GM19468 (cell line): Measurements from ENCODE around the gene ARHGAP24.
"Not testable (repeated sequence)": the region's sequence is repeated elsewhere in the genome, so short reads cannot be mapped to it uniquely, and the experiment has no call there.

Experiments
- ATAC-seq: cut with Tn5 transposase; IDR thresholded peaks from one replicate; pipeline ENCODE4 v1.9.1; 2021; ENCODE audit warnings: mild to moderate bottlenecking, moderate library complexity, moderate number of reproducible peaks; ENCODE audit not compliant: unreplicated experiment; ENCODE audit errors: extremely low read depth

ARHGAP24 gene

DNA sequence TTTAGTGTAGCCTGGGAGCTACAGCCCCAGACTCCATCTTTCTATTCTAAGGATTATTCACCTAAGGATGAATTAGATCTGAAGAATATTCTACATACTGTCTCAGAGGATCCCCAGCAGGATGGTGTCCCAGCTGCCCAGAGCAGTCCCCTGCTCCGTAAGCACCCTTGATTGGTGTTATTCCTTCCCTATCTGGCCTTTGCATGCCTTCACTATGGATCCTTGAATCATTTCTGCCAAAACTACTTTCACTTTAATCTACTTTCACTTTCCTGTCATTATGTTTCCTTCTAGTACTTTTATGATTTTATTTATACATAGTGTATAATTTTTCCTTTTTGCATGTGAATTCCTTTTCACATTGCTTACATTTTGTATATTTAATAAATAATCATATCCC lies 39.2 kb downstream of the ARHGAP24 start:
- no peak for ATAC-seq

DNA sequence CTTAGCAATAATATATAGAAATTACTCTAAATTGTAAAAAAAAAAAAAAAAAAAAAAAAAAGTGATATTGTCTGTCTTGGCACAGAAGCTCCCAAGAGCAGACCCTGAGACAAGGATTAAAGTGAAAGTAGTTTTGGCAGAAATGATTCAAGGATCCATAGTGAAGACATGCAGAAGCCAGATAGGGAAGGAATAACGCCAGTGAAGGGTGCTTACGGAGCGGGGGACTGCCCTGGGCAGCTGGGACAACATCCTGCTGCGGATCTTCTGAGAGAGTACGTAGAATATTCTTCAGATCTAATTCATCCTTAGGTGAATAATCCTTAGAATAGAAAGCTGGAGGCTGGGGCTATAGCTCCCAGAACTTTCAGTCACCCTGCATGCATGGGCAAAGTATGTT lies 39.8 kb downstream of the ARHGAP24 start:
- ATAC-seq: no peak

DNA sequence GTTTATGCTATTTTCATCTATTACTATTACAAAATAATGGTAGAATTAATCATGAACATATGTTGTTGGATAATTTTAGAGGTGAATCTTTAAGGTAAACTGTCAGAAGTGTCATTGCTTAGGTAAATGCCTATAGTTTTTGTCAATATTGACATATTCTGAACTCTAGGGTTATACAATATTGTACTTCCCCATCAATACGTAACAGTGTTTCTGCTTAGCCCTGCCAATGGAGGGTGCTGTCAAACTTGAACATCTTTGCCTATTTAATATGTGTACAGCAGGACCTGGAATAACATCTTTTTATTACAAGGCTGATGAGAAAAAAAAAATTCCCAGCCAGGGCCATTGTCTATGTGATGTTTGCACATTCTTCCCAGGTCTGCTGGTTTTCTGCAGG lies 40.8 kb downstream of the ARHGAP24 start:
- ATAC-seq: no peak

DNA sequence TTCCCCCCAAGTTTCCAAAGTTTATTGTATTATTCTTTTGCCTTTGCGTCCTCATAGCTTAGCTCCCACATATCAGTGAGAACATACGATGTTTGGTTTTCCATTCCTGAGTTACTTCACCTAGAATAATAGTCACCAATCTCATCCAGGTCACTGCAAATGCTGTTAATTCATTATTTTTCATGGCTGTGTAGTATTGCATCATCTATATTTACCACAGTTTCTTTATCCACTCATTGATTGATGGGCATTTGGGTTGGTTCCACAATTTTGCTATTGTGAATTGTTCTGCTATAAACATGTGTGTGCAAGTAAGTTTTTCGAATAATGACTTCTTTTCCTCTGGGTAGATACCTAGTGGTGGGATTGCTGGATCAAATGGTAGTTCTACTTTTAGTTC lies 43.6 kb downstream of the ARHGAP24 start:
- ATAC-seq: not testable (repeated sequence)

DNA sequence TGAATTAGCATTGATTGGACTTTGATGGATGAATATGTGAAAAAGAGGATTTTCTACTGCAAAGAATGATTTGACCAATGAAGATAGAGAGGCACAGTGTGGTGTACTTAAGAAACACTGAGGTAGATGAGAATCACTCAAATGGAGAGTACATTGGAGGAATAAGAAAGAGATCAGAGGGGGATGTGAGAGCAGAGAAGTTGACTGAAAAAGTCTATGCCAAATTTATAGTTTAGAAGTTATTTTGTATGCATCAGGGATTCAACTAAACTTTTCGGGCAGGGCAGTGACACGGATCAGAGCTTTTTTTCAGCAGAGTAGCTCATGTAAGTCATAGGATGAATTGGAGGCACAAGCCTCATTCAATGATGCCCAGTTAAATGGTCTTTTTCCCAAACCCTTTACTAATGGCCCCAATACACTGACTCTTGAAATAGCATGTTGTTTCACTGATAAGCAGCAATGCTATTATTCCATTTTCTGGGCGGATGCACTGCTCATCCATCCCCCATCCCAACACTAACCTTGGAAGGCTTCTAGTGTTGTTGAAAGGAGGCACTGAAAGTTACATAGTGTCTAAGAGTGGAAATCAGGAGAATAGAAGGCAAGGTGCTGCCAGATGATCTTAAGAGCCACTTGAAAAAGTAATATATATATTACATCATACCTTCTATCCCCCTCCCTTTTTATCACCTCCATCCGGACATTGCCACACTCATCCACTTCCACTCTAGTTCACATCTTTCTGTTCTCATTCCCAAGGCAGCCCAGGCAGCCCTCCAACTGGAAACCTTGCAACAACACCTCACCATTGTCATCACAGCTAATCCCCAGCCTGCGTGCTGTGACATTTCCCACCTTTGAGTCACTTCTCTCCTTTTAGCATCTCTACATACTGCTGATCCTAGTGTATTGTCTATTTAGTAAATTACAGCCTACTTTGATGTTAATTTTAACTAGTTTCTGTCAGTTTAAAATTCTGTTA lies 46.1 kb downstream of the ARHGAP24 start:
- no peak for ATAC-seq

DNA sequence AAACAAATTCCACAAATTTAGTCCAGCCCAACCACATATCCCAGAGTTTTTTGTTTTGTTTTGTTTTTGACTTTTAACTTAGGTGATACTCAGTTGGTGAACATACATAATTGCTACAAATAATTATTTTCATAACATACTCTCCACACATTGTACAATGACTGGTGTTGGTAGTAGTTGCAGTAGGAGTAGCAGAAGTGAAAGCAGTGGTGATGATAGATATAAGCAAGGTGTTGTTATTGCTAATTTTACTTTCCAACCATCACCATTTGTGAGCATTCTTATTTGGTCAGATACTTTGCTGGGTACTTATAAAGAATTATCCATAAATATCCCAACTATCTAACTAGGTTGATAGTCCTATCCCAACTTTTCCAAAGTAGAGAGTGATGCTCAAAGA lies 47.3 kb downstream of the ARHGAP24 start:
- peak; percentile 29 for ATAC-seq

DNA sequence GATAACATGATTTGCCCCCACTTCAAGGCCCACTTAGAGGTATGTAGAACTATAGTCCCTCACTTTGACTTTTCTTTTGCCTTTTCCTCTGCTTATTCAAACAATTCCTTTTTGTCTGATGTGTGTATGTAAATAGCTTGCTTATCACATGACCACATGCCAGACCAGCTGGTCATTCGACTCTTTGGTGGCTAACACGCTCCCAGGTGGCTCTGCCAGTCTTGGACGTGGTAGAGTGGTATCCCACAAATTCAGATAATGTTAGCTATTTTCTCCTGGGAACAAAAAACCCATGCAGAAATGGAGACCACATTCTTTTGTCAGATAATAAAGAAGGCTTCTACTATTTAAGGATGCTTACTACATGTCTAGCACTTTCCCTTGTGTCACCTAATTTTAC lies 47.9 kb downstream of the ARHGAP24 start:
- no peak for ATAC-seq

DNA sequence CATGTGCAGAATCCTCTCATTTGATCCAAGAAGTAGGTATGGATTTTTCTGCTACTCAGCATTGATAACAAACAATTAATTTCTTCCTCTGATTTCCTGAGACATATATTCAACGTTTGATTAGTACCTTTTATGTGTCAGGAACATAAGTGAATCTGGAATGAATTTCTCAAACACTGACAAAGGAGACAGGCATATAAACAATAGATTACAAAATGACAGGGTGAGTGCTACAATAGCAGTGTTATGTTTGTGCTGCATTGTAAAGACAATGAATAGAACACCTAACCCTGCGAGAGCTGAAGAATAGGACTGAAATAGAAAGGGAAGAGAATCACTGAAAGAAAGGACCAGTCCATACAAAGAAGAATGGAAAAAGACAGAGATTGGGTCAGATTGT lies 52.9 kb downstream of the ARHGAP24 start:
- no peak for ATAC-seq

DNA sequence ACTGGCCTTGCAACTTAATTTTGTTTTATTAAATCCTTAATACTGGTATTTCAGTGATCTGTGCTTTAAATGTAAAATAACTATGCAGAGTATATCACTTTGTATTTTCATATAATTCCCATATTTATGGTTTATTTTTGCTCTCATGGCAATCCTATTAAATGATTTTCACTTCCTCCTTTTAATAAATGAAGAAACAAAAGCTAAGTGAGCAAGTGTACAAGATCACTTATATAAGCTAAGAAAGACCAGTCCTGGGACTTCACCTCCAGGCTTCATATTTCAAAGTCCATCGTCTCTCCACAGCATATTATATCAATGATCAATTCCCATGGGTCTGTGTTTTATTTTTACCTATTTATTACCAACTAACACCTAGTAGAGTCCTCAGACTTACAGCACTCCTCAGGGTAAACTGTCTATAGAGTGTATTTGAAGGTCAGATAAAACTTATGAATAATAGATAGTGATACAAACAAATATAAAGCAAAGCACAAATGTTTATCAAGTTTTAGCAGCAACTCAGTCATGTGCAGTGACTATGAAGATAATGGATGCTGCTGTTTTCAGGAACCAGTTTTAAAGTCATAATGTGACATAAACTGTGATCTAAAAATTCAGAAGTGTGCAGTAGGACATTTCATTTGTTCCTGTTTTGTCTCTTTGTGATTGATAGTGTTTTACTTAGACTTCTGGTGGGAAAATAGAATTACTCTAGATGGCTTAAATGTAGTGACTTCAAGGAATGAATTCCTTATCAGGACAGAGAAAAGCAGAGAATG lies 56.8 kb downstream of the ARHGAP24 start:
- ATAC-seq: no peak

DNA sequence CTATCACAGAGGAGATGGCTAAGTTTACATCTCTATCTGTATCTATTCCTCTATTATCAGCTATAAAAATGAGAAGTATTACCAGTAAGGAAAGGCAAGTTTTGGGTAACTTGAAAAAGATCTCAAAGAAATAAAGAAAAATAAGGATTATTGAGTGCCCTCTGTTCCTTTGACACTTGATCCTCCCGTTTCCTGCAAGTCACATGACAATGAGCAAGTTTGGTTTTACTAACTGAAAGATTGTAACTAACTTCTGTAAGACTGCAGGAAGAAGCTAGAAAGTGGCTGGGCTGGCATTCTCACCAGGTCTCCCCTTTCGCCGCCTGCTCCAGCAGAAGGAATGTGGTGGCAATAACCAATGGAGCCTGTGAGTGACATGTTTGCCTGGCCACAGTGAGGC lies 59.2 kb downstream of the ARHGAP24 start:
- ATAC-seq: no peak

DNA sequence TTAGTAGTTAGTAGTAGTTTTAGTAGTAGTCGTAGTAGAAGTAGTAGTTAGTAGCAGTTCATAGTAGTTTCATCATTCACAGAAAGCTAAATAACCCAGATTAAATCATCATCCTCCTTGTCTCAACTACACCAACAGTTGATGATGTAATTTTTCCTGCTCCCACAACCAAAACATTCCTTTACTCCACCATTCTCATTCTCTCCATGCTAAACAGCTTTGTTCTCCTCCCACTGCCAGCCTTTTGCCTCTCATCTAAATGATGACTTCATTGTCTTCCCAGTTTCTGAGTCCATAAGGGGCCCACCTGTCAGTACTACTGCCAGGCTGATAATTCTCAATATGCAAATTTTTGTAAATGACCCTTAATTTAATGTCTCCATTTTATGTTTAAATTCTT lies 68.9 kb downstream of the ARHGAP24 start:
- ATAC-seq: no peak

DNA sequence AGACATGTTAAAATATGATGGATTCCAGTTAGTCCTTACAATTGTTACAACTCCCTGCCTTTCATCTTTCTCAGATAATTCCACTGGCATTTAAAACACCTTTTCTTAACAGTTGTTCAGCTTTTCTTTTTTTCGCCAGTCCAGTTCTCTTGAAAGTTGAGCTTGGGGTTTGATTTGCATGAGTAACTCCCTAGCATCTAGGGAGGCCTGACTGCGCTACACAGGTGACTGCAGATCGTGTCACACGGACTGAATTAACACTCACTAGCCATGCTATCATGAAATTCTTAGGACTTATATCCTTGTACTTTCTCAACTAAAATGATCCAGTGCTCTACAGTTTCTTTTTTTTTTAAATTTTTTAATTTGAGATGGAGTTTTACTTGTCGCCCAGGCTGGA lies 69.8 kb downstream of the ARHGAP24 start:
- ATAC-seq: no peak

DNA sequence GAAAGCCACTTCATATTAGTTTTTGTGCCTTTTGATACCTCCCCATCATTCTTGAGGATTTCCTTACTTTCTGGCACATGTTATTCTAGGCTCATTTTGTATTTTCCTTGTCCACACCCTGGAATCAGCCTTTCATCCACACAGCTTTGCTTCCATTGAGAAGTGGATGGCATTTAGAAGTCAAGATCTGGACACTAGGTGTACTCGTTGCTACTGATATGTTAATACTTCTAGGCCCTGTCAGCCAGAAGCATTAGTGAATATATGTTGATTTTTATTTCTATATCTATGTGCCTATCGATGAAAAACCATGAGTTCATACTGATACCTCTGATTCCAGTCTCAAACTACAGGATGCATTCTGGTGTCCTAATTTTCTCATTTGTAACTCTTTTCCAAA lies 73.2 kb downstream of the ARHGAP24 start:
- ATAC-seq: no peak

DNA sequence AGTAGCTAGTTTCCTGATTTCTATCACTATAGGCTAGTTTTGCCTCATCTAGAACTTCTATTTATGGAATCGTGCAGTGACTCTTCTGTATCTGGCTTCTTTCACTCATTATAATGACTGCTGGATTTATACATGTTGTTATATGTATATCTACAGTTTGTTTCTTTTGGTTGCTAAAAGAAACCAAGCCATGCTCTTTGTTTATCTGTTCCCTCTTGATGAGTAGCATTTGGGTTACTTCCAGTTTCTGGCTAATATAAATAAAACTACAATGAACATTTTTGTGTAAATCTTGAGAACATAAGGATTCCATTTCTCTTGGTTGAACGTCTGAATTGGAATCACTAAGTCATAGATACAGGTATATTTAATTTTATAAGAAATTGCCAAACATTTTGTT lies 73.9 kb downstream of the ARHGAP24 start:
- ATAC-seq: no peak

DNA sequence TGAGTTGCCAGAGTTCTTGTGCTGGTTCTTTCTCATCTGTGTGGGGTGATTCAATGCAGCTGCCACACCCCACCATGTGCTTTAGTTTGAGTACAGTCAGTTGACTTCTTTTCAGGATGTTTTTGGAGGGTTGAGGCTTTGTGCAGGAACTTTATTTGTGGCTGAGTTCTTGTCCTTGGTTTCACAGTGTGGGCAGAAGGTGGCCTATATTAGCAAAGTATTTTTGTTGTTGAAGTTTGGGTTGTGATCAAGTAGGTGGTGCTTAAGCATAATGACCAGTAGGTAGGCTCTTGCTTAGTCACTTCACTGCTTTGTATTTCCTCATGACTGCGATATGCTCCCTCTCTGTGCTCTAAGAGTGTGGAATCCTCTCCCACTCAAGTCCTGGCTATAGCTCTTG lies 80.3 kb downstream of the ARHGAP24 start:
- no peak for ATAC-seq

DNA sequence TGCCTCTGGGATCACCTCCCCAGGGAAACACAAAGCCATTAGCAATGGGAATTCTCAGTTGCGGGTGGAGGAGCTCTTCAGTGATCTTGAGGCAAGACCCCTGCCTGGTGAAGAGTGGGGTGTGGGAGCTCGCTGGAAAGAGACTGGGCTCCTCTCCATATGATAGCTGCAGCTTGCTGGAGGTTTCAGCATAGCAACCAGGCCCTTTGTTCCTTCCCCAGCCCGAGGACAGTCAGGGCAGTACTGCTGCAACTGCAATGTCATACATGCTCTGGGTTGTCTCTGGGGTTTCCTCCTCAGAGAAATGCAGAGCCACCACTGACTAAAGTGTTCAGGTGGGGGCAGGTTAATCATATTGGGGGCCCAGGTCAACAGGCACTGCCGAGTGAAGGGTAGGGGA lies 81.3 kb downstream of the ARHGAP24 start:
- ATAC-seq: no peak

DNA sequence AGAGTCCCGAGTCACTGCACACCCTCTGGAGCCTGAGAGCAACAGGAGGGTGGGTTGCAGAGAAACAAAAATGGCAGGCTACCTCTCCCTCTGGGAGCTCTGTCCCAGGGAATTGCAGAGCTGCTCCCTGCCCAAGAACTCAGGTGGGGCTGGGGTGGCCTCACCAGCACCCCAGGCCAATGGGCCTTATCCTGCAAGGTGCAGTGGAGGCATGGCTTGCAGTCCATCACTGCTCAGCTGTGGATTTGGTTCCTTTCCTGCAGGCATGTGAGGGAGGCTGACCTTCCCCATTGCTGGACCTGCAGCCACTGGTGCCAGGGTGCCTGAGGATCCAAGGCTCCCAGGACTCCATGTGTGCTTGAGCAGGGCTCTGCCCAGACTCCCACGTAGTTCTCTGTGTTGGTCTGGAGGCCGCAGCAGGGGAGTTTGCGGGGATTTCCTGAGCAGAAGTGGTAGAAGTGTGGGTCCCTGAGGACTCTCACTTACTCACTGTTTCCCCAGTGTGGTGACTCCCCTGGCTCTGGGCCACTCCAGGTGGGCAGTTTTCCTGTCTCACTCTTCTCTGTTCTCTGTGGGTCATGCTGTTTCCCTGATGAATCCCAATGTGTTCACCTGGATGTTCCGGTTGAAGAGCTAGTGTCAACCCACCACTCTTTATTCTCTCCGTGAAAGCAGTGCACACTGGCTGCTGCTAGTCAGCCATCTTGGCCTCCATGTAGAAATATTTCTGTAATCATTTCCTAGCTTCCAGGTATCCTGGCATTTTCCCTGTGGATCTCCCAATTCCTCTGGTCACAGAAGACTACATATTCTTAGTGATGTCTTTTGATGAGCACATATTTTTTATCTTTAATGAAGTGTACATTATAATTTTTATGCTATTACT lies 82.3 kb downstream of the ARHGAP24 start:
- peak; percentile 91 for ATAC-seq

DNA sequence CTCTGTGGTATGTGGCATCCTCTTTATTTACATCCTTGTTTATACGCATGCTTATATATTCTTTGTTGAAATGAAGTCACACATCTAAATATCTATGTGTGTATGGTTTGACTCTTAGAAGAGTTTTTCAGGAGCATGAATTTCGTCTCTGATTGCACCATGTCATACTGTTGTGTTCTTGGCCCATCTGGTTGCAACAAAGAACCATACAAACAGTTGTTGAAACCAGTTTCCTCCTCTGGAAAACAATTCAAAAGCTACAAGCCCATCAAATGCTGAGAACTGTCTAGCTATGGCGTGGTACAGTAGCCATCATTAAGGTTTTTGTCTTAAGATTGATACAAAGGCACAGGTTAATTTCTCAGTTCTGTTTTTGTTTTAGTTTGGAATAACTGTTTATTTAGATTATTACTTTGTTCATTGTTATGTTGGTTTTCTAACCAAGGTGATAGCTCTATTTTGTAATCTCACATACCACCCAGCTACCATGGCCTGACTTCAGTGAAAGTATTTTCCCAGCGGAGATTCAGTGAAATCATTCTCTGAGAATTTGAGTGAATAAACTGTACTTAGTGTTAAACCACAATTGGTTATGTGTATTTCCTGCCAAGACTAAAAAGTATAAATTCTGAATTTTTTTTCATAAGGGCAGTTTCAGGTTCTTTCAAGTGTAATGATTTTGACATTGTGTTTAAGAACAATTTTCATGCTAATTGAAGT lies 91.0 kb downstream of the ARHGAP24 start:
- no peak for ATAC-seq

DNA sequence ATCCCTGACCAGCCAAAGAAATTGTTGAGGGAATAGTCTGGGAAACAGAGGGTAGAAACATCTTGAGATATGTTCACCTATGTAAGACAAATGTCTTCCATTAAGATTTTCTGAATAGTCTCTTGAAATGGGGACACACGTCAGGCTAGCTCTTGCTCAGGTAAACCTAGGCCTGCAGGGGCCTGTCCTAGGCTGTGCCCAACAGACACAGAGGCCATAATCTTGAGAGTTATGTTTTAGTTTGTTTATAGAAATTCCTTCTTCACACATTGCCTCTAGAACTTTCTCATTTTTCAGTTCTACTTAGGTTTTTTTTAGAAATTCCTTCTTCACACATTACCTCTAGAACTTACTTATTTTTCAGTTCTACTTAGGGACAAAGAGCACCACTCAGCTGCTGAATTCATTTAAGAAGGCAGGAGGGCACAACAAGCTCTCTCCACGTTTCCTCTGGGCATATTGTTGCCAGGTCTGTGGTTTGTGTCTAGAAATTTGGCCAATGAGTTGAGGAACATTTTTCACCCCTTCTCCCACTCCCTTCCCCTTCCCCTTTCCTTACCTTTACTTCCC lies 94.9 kb downstream of the ARHGAP24 start:
- no peak for ATAC-seq
